MM.1S (cell line): Measurements from ENCODE around the gene TGIF1.

Experiments
- DNase-seq: peaks from one replicate; pipeline ENCODE4 v3.0.0-alpha.2; 2015
- H2AFZ ChIP-seq: fragments of 300-600 bp; sonication (generic); 2 replicates; pipeline ENCODE4 v1.6.0; 2016; ENCODE audit warnings: antibody characterized with exemption, low read length
- H3F3A ChIP-seq: fragments of 300-600 bp; sonication (generic); 2 replicates; pipeline ENCODE4 v1.6.1; 2016; ENCODE audit warnings: mild to moderate bottlenecking, antibody characterized with exemption, low read length, moderate library complexity, mixed read lengths; ENCODE audit not compliant: insufficient read depth
- H3K27ac ChIP-seq: fragments of 300-600 bp; sonication (generic); 2 replicates; pipeline ENCODE4 v1.5.1; 2016; ENCODE audit warnings: mild to moderate bottlenecking, low read length
- H3K27me3 ChIP-seq: fragments of 300-600 bp; sonication (generic); replicated peaks from 2 replicates; pipeline ENCODE4 v1.6.0; 2016; ENCODE audit warnings: low read length; ENCODE audit not compliant: insufficient read depth
- H3K36me3 ChIP-seq: fragments of 300-600 bp; sonication (generic); replicated peaks from 2 replicates; pipeline ENCODE4 v1.6.1; 2016; ENCODE audit warnings: mild to moderate bottlenecking, low read length, mixed read lengths; ENCODE audit not compliant: insufficient read depth
- H3K4me1 ChIP-seq: fragments of 300-600 bp; sonication (generic); 2 replicates; pipeline ENCODE4 v1.6.1; 2016; ENCODE audit warnings: low read length, mixed read lengths
- H3K4me2 ChIP-seq: fragments of 300-600 bp; sonication (generic); 2 replicates; pipeline ENCODE4 v1.6.0; 2016; ENCODE audit warnings: low read depth, low read length
- H3K4me3 ChIP-seq: fragments of 300-600 bp; sonication (generic); 2 replicates; pipeline ENCODE4 v1.5.1; 2016; ENCODE audit warnings: low read length, mixed read lengths
- H3K79me2 ChIP-seq: fragments of 300-600 bp; sonication (generic); 2 replicates; pipeline ENCODE4 v1.6.1; 2016; ENCODE audit warnings: mixed run types, low read length, mixed read lengths
- H3K9ac ChIP-seq: fragments of 300-600 bp; sonication (generic); 2 replicates; pipeline ENCODE4 v1.6.1; 2016; ENCODE audit warnings: low read length, mixed read lengths
- H3K9me2 ChIP-seq: fragments of 300-600 bp; sonication (generic); replicated peaks from 2 replicates; pipeline ENCODE4 v1.6.1; 2016; ENCODE audit warnings: mild to moderate bottlenecking, low read length, mixed read lengths; ENCODE audit not compliant: insufficient read depth
- H3K9me3 ChIP-seq: fragments of 300-600 bp; sonication (generic); replicated peaks from 2 replicates; pipeline ENCODE4 v1.6.1; 2016; ENCODE audit warnings: mild to moderate bottlenecking, low read length, mixed read lengths; ENCODE audit not compliant: insufficient read depth
- H4K20me1 ChIP-seq: fragments of 300-600 bp; sonication (generic); 2 replicates; pipeline ENCODE4 v1.6.1; 2016; ENCODE audit warnings: mild to moderate bottlenecking, low read length, moderate library complexity, mixed read lengths; ENCODE audit not compliant: insufficient read depth
- EZH2 ChIP-seq: fragments of 300-600 bp; sonication (generic); optimal IDR thresholded peaks from 2 replicates; pipeline ENCODE3; 2017; ENCODE audit warnings: low read depth, mild to moderate bottlenecking, antibody characterized with exemption, low read length, mixed read lengths
- EZH2phosphoT487 ChIP-seq: fragments of 300-600 bp; sonication (generic); IDR thresholded peaks from 2 replicates; pipeline ENCODE4 v1.6.1; 2018; ENCODE audit warnings: antibody characterized with exemption, low read length
- TF ChIP-seq, protein P1 (sequence below): fragments of 300-600 bp; sonication (generic); IDR thresholded peaks from 2 replicates; pipeline ENCODE4 v1.5.1; 2016; ENCODE audit warnings: antibody characterized with exemption, low read length, mixed read lengths

The TGIF1 gene

GRCh38 chr18:3444954-3445353 lies 5.0 kb upstream of the TGIF1 start:
- Histone ChIP-seq H3F3A (peaks cover 22% of the 10 kb centered on the region), H3K4me2 (no peak overlapping the region), H3K27ac (no peak overlapping the region), H3K4me3 (no peak overlapping the region), H3K79me2 (no peaks in the 10 kb centered on the region), H3K9ac (no peak overlapping the region), H4K20me1 (no peaks in the 10 kb centered on the region), H3K4me1 (peaks cover 4% of the 10 kb centered on the region), H3K27me3 (peaks cover 8% of the 10 kb centered on the region), H3K9me3 (no peaks in the 10 kb centered on the region), H3K9me2 (no peaks in the 10 kb centered on the region), H3K36me3 (no peaks in the 10 kb centered on the region), H2AFZ (no peak overlapping the region)
- no peak for DNase-seq
- TF ChIP-seq EZH2 (no peak), EZH2phosphoT487 (no peak)
- TF ChIP-seq, protein P1, sequence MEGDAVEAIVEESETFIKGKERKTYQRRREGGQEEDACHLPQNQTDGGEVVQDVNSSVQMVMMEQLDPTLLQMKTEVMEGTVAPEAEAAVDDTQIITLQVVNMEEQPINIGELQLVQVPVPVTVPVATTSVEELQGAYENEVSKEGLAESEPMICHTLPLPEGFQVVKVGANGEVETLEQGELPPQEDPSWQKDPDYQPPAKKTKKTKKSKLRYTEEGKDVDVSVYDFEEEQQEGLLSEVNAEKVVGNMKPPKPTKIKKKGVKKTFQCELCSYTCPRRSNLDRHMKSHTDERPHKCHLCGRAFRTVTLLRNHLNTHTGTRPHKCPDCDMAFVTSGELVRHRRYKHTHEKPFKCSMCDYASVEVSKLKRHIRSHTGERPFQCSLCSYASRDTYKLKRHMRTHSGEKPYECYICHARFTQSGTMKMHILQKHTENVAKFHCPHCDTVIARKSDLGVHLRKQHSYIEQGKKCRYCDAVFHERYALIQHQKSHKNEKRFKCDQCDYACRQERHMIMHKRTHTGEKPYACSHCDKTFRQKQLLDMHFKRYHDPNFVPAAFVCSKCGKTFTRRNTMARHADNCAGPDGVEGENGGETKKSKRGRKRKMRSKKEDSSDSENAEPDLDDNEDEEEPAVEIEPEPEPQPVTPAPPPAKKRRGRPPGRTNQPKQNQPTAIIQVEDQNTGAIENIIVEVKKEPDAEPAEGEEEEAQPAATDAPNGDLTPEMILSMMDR = no peak

DNA sequence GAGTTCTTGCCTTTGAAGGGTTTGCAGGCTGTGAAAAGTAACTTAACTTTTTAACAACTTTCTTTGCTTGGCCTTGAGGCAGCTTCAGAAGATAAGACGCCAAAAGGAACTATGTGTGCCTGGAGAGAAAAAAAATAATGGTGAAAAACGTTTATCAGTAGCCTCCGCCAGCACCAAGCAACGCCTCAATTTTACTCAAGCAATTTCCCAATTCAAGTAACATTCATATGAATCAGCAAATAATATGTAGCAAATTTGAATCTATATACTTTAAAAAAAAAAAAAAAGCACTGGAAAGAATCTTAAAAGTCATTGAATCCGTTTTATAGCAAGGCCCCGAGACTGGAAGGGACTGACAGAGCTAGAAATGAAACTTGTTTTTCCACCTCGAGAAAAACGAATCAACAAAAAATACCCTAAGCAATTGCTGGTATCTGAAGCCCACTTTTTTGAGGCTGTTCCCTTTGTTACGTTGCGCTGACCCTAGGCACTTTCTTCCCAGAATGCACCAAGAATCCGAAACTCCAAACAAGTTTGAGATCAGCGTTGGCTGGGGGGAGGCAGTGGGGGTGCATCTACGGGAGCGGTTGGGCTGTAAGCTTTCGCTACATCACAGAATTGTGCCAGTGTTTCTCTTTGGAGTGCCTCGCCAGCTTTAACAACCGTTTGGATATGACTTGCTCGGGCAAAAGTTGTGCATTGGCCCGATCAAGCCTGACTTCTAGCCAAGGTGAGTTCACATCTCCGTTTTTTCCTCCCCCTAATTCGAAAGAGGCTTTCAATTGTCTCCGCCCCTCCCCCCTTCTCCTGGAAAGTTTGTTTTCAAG lies 2.7 kb upstream of the TGIF1 start:
- Histone ChIP-seq H3K4me1 (peaks cover 4% of the 10 kb centered on the region), H3K4me3 (peak overlapping the region; percentile 75), H3K36me3 (no peaks in the 10 kb centered on the region), H3K27me3 (peaks cover 29% of the 10 kb centered on the region), H3K9ac (peak overlapping the region; percentile 91), H3K9me3 (no peaks in the 10 kb centered on the region), H3K27ac (peak overlapping the region; percentile 93), H3F3A (peaks cover 22% of the 10 kb centered on the region), H2AFZ (peak overlapping the region; percentile 68), H3K4me2 (peak overlapping the region; percentile 96), H4K20me1 (no peaks in the 10 kb centered on the region), H3K79me2 (no peaks in the 10 kb centered on the region), H3K9me2 (no peaks in the 10 kb centered on the region)
- no peak for DNase-seq
- TF ChIP-seq, protein P1 = no peak
- TF ChIP-seq EZH2phosphoT487 = no peak
- no peak for TF ChIP-seq EZH2

DNA sequence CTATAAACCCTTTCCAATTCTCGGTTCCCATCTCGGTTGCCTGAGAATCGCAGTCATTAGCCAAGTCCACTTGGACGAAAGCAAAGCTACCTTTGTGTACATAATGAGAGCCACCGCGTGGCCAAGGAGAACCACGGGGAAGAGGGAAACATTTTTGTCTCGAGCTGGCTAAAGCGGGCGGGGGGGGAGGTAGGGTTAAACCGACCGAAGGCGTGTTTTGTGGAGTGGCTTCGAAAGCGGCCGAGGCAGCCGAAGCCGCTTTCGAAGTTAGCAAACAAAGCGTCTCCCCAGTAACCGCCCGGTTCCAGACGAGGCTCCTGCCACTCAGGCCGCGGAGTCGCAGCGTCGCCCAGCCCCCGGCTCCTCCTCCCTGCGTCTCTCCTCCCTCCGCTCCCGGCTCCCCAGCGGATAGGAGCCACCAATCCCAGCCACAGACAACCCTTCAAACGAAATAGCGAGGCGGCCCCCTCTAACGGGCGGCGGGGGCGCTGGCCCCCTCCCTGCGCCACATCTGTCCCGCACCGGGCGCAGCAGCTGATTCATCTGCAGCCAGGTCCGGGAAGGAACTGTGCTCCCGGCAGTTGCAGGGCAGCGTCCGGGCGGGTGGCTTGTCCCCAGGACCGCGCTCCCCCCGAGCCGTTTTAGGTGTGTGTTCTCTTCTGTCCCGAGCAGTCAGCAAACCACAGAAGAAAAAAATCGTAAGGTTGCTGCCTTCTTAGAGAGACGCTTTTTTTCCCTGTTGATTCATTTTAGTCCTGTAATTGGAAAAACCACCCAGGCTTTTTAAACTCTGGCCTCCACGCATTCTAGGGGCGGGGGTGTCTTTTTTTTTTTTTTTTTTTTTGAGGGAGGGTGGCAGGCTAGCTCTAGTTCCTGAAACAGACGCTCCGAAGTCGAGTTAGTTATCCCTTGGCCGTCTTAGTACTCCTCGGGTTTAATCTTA lies 1.8 kb upstream of the TGIF1 start:
- peak; percentile 95 for DNase-seq
- Histone ChIP-seq H3K9ac (peak overlapping the region; percentile 91), H3K79me2 (no peaks in the 10 kb centered on the region), H3K27me3 (peaks cover 38% of the 10 kb centered on the region), H3K4me3 (peak overlapping the region; percentile 75), H3K36me3 (no peaks in the 10 kb centered on the region), H3K27ac (peak overlapping the region; percentile 93), H3K4me1 (peaks cover 4% of the 10 kb centered on the region), H3K9me3 (no peaks in the 10 kb centered on the region), H3K4me2 (peak overlapping the region; percentile 96), H4K20me1 (no peaks in the 10 kb centered on the region), H2AFZ (peak overlapping the region; percentile 89), H3K9me2 (no peaks in the 10 kb centered on the region), H3F3A (peaks cover 22% of the 10 kb centered on the region)
- TF ChIP-seq EZH2 = no peak
- TF ChIP-seq, protein P1 = no peak
- no peak for TF ChIP-seq EZH2phosphoT487
